NT2/D1 (cell line): ENCODE results near the gene NSUN2.

Experiments used
- SUZ12 ChIP-seq: IDR thresholded peaks from 2 replicates; pipeline ENCODE4 v1.6.1; 2011; ENCODE audit not compliant: insufficient read length, insufficient read depth; ENCODE audit errors: extremely low read depth
- YY1 ChIP-seq: IDR thresholded peaks from 2 replicates; pipeline ENCODE4 v1.6.1; 2011; ENCODE audit not compliant: insufficient read length, insufficient read depth
- ZNF274 ChIP-seq: IDR thresholded peaks from 2 replicates; pipeline ENCODE4 v1.6.1; 2011; ENCODE audit warnings: mild to moderate bottlenecking, low read depth, low read length

- TF ChIP-seq ZNF274: no peak
- TF ChIP-seq YY1: no peak
- TF ChIP-seq SUZ12: no peak
Observed at GRCh38 chr5:6604946-6605345, 27.9 kb downstream of the NSUN2 start.
